Kidney epithelial cell (primary cell): Measurements from ENCODE around the gene LMAN2. TPM values are rescaled to one million over a fixed set of nuclear protein-coding genes. Genes with fewer than 3 reads are reported as not detected.
"Not testable (repeated sequence)": the region's sequence is repeated elsewhere in the genome, so short reads cannot be mapped to it uniquely, and the experiment has no call there.

Experiments
- DNase-seq: peaks from one replicate; pipeline ENCODE4 v3.0.0-alpha.2; 2010; ENCODE audit warnings: low read depth
- H3K27me3 ChIP-seq: 2 replicates; pipeline ENCODE4 v1.6.0; 2011; ENCODE audit warnings: low read length; ENCODE audit not compliant: control insufficient read depth, insufficient read depth
- H3K36me3 ChIP-seq: 2 replicates; pipeline ENCODE4 v1.5.1; 2011; ENCODE audit warnings: low read length; ENCODE audit not compliant: control insufficient read depth, insufficient read depth
- H3K4me3 ChIP-seq: 2 replicates; pipeline ENCODE4 v1.5.1; 2011; ENCODE audit warnings: low read depth, mild to moderate bottlenecking, control low read depth, low read length
- CTCF ChIP-seq: IDR thresholded peaks from 2 replicates; pipeline ENCODE4 v1.5.1; 2011; ENCODE audit warnings: mild to moderate bottlenecking, moderate library complexity, low read length, control low read depth, inconsistent platforms; ENCODE audit not compliant: insufficient read depth, poor library complexity, severe bottlenecking
- total RNA-seq: library from RNA; depleted of rRNA; stranded (reverse); fragments of >200 nt; gene quantifications from 2 replicates; pipeline ENCODE4 v1.2.3, GENCODE V29; 2015

The LMAN2 gene
- total RNA-seq, 1 donor from 2014 or later = 308 TPM

- H3K27me3 ChIP-seq = peaks cover 22% of the 10 kb centered on the region
- peak; percentile 8 for TF ChIP-seq CTCF
- H3K4me3 ChIP-seq = no peak overlapping the region
- no peak for DNase-seq
- H3K36me3 ChIP-seq = no peaks in the 10 kb centered on the region
These were observed 31.1 kb upstream of the LMAN2 start for GRCh38 chr5:177382423-177383029.

GRCh38 chr5:177380805-177381126 is 29.3 kb upstream of the LMAN2 start:
- no peak for DNase-seq
- no peak overlapping the region for H3K4me3 ChIP-seq
- no peak for TF ChIP-seq CTCF
- no peaks in the 10 kb centered on the region for H3K36me3 ChIP-seq
- H3K27me3 ChIP-seq = peaks cover 20% of the 10 kb centered on the region

GRCh38 chr5:177378884-177379883 is 27.7 kb upstream of the LMAN2 start:
- no peaks in the 10 kb centered on the region for H3K36me3 ChIP-seq
- peak; percentile 59 for DNase-seq
- TF ChIP-seq CTCF = no peak
- H3K27me3 ChIP-seq = peaks cover 10% of the 10 kb centered on the region
- no peak overlapping the region for H3K4me3 ChIP-seq

- no peak for DNase-seq
- TF ChIP-seq CTCF = no peak
- Histone ChIP-seq H3K27me3 (peaks cover 7% of the 10 kb centered on the region), H3K36me3 (no peaks in the 10 kb centered on the region), H3K4me3 (no peak overlapping the region)
These were observed 26.6 kb upstream of the LMAN2 start for GRCh38 chr5:177377851-177378776.

GRCh38 chr5:177376107-177376506 is 24.6 kb upstream of the LMAN2 start:
- no peak for DNase-seq

GRCh38 chr5:177375516-177375915 is 24.0 kb upstream of the LMAN2 start:
- not testable (repeated sequence) for H3K36me3 ChIP-seq, H3K27me3 ChIP-seq, DNase-seq, H3K4me3 ChIP-seq

More at GRCh38 chr5:177376107-177376506, 24.6 kb upstream of the LMAN2 start:
- no peaks in the 10 kb centered on the region for H3K36me3 ChIP-seq
- no peak for TF ChIP-seq CTCF
- H3K27me3 ChIP-seq = no peaks in the 10 kb centered on the region
- H3K4me3 ChIP-seq = no peak overlapping the region
